ENCODE measurements around the gene NALCN.

NALCN gene

GRCh38 chr13:101433895-101434294, 17.6 kb upstream of the NALCN start:
- Histone ChIP-seq H2AFZ (ENCODE audit: low read depth, low read length) (no peak overlapping the region), H3K4me2 (ENCODE audit: low read length, poor library complexity, severe bottlenecking) (no peak overlapping the region), H3K27ac (ENCODE audit: low read length, poor library complexity, severe bottlenecking) (no peak overlapping the region), H3K14ac (ENCODE audit: low read length in 2 of 2) (no peak overlapping the region), H3K4me1 (ENCODE audit: control insufficient read depth, insufficient read depth, low read depth, low read length) (no peaks in the 10 kb centered on the region), H2BK12ac (ENCODE audit: low read length in 2 of 2) (no peak overlapping the region), H3K9me3 (ENCODE audit: control insufficient read depth, low read length) (no peaks in the 10 kb centered on the region), H4K91ac (ENCODE audit: low read length) (no peak overlapping the region), H3K4ac (ENCODE audit: low read depth in 1 of 2, low read length in 2 of 2) (no peak overlapping the region), H3K4me3 (ENCODE audit: insufficient read depth in 1 of 2, low read depth in 1 of 2, low read length in 2 of 2) (no peak overlapping the region), H3K18ac (ENCODE audit: low read depth in 1 of 2, low read length in 2 of 2) (no peak overlapping the region), H2BK120ac (ENCODE audit: low read depth, low read length) (no peak overlapping the region), H2BK15ac (ENCODE audit: low read depth, poor library complexity, severe bottlenecking) (no peak overlapping the region), H2AK5ac (ENCODE audit: low read length, severe bottlenecking) (no peak overlapping the region), H3K27me3 (ENCODE audit: control insufficient read depth in 1 of 2, insufficient read depth in 1 of 2, low read length in 2 of 2) (no peaks in the 10 kb centered on the region), H3K79me1 (replicated peaks; ENCODE audit: low read length, poor library complexity, severe bottlenecking) (no peaks in the 10 kb centered on the region), H3K9ac (ENCODE audit: low read length) (no peak overlapping the region), H2BK5ac (ENCODE audit: low read depth, low read length, poor library complexity, severe bottlenecking) (no peak overlapping the region), H3K23ac (ENCODE audit: low read length in 2 of 2) (no peak overlapping the region), H4K8ac (ENCODE audit: low read length) (no peak overlapping the region), H3K36me3 (ENCODE audit: control insufficient read depth in 1 of 2, insufficient read depth in 2 of 2, low read depth in 1 of 2, low read length in 2 of 2) (no peaks in the 10 kb centered on the region)
- DNase-seq = no peak

DNA sequence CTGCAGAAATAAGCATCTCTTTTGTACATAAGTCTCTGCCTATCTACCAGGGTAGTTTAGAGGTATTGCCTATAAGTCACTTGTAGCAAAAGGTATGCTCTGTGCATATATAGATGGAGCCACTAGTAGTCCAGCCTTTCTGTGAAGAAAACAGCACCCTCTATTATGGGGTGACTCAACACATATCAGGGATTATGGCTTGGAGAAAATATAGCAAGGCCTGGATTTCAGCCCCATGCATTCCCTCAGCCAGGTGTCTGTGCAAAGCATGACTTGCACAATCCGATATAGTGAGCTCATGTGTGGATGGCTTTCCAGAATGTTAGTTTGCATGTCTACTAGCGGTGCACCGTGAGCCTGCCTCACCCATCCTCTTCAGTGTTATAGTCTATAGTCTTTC, 13.4 kb upstream of the NALCN start:
- Histone ChIP-seq H3K9me3 (ENCODE audit: control insufficient read depth, low read length) (no peaks in the 10 kb centered on the region), H3K4me3 (ENCODE audit: insufficient read depth in 1 of 2, low read depth in 1 of 2, low read length in 2 of 2) (no peak overlapping the region)
- WGBS = 87% methylated on average over 3 of the region's 3 CpGs

DNA sequence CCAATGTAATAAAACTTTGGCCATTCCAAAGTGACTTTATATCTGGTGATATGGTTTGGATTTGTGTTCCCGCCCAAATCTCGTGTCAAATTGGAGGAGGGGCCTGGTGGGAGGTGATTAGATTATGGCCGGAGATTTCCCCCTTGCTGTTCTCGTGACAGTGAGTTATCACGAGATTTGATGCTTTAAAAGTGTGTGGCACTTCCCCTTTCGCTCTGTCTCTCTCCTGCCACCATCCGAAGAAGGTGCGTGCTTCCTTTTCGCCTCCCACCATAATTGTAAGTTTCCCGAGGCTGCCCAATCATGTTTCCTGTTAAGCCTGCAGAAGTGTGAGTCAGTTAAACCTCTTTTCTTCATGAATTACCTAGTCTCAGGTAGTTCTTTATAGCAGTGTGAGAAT, 9.3 kb upstream of the NALCN start:
- Histone ChIP-seq H2BK12ac (ENCODE audit: low read length in 2 of 2) (no peak overlapping the region), H2AK5ac (ENCODE audit: low read length, severe bottlenecking) (no peak overlapping the region), H2BK5ac (ENCODE audit: low read depth, low read length, poor library complexity, severe bottlenecking) (no peak overlapping the region), H3K27me3 (ENCODE audit: control insufficient read depth in 1 of 2, insufficient read depth in 1 of 2, low read length in 2 of 2) (no peaks in the 10 kb centered on the region), H4K8ac (ENCODE audit: low read length) (no peak overlapping the region), H3K27ac (ENCODE audit: low read length, poor library complexity, severe bottlenecking) (no peak overlapping the region), H2AFZ (ENCODE audit: low read depth, low read length) (no peak overlapping the region), H3K14ac (ENCODE audit: low read length in 2 of 2) (no peak overlapping the region), H2BK15ac (ENCODE audit: low read depth, poor library complexity, severe bottlenecking) (no peak overlapping the region), H3K9me3 (ENCODE audit: control insufficient read depth, low read length) (no peaks in the 10 kb centered on the region), H3K9ac (ENCODE audit: low read length) (no peak overlapping the region), H3K79me1 (replicated peaks; ENCODE audit: low read length, poor library complexity, severe bottlenecking) (no peaks in the 10 kb centered on the region), H3K4ac (ENCODE audit: low read depth in 1 of 2, low read length in 2 of 2) (no peak overlapping the region), H3K23ac (ENCODE audit: low read length in 2 of 2) (no peak overlapping the region), H3K36me3 (ENCODE audit: control insufficient read depth in 1 of 2, insufficient read depth in 2 of 2, low read depth in 1 of 2, low read length in 2 of 2) (no peaks in the 10 kb centered on the region), H3K4me3 (ENCODE audit: insufficient read depth in 1 of 2, low read depth in 1 of 2, low read length in 2 of 2) (no peak overlapping the region), H4K91ac (ENCODE audit: low read length) (no peak overlapping the region), H2BK120ac (ENCODE audit: low read depth, low read length) (no peak overlapping the region), H3K18ac (ENCODE audit: low read depth in 1 of 2, low read length in 2 of 2) (no peak overlapping the region), H3K4me1 (ENCODE audit: control insufficient read depth, insufficient read depth, low read depth, low read length) (no peaks in the 10 kb centered on the region), H3K4me2 (ENCODE audit: low read length, poor library complexity, severe bottlenecking) (no peak overlapping the region)
- 80% methylated on average over 10 of the region's 10 CpGs for WGBS
- DNase-seq = no peak

More for the DNA sequence above, 13.4 kb upstream of the NALCN start:
- no peaks in the 10 kb centered on the region for H3K79me1 ChIP-seq (replicated peaks; ENCODE audit: low read length, poor library complexity, severe bottlenecking)
- H3K4me2 ChIP-seq (ENCODE audit: low read length, poor library complexity, severe bottlenecking) = no peak overlapping the region
- H3K4ac ChIP-seq (ENCODE audit: low read depth in 1 of 2, low read length in 2 of 2) = no peak overlapping the region
- DNase-seq = no peak
- no peak overlapping the region for H3K18ac ChIP-seq (ENCODE audit: low read depth in 1 of 2, low read length in 2 of 2)
- no peak overlapping the region for H3K14ac ChIP-seq (ENCODE audit: low read length in 2 of 2)
- no peak overlapping the region for H2BK120ac ChIP-seq (ENCODE audit: low read depth, low read length)
- no peak overlapping the region for H3K23ac ChIP-seq (ENCODE audit: low read length in 2 of 2)
- no peaks in the 10 kb centered on the region for H3K36me3 ChIP-seq (ENCODE audit: control insufficient read depth in 1 of 2, insufficient read depth in 2 of 2, low read depth in 1 of 2, low read length in 2 of 2)
- H2BK15ac ChIP-seq (ENCODE audit: low read depth, poor library complexity, severe bottlenecking) = no peak overlapping the region
- no peak overlapping the region for H2AFZ ChIP-seq (ENCODE audit: low read depth, low read length)
- no peak overlapping the region for H3K9ac ChIP-seq (ENCODE audit: low read length)
- H3K27ac ChIP-seq (ENCODE audit: low read length, poor library complexity, severe bottlenecking) = no peak overlapping the region
- no peak overlapping the region for H2AK5ac ChIP-seq (ENCODE audit: low read length, severe bottlenecking)
- H3K27me3 ChIP-seq (ENCODE audit: control insufficient read depth in 1 of 2, insufficient read depth in 1 of 2, low read length in 2 of 2) = no peaks in the 10 kb centered on the region
- no peak overlapping the region for H2BK12ac ChIP-seq (ENCODE audit: low read length in 2 of 2)
- no peak overlapping the region for H4K91ac ChIP-seq (ENCODE audit: low read length)
- no peak overlapping the region for H2BK5ac ChIP-seq (ENCODE audit: low read depth, low read length, poor library complexity, severe bottlenecking)
- H3K4me1 ChIP-seq (ENCODE audit: control insufficient read depth, insufficient read depth, low read depth, low read length) = no peaks in the 10 kb centered on the region
- H4K8ac ChIP-seq (ENCODE audit: low read length) = no peak overlapping the region

- no peak overlapping the region for H2BK5ac ChIP-seq (ENCODE audit: low read depth, low read length, poor library complexity, severe bottlenecking)
- H3K14ac ChIP-seq (ENCODE audit: low read length in 2 of 2) = no peak overlapping the region
- no peaks in the 10 kb centered on the region for H3K4me1 ChIP-seq (ENCODE audit: control insufficient read depth, insufficient read depth, low read depth, low read length)
- no peak overlapping the region for H2AFZ ChIP-seq (ENCODE audit: low read depth, low read length)
- no peaks in the 10 kb centered on the region for H3K27me3 ChIP-seq (ENCODE audit: control insufficient read depth in 1 of 2, insufficient read depth in 1 of 2, low read length in 2 of 2)
- H2BK12ac ChIP-seq (ENCODE audit: low read length in 2 of 2) = peak overlapping the region in 1 of 2 experiments; percentile 25
- no peak overlapping the region for H4K91ac ChIP-seq (ENCODE audit: low read length)
- H3K79me1 ChIP-seq (replicated peaks; ENCODE audit: low read length, poor library complexity, severe bottlenecking) = no peaks in the 10 kb centered on the region
- H3K9me3 ChIP-seq (ENCODE audit: control insufficient read depth, low read length) = no peaks in the 10 kb centered on the region
- H4K8ac ChIP-seq (ENCODE audit: low read length) = no peak overlapping the region
- no peak overlapping the region for H3K4ac ChIP-seq (ENCODE audit: low read depth in 1 of 2, low read length in 2 of 2)
- H3K18ac ChIP-seq (ENCODE audit: low read depth in 1 of 2, low read length in 2 of 2) = no peak overlapping the region
- no peak overlapping the region for H3K27ac ChIP-seq (ENCODE audit: low read length, poor library complexity, severe bottlenecking)
- H2AK5ac ChIP-seq (ENCODE audit: low read length, severe bottlenecking) = no peak overlapping the region
- no peak overlapping the region for H2BK15ac ChIP-seq (ENCODE audit: low read depth, poor library complexity, severe bottlenecking)
- no peak overlapping the region for H3K4me3 ChIP-seq (ENCODE audit: insufficient read depth in 1 of 2, low read depth in 1 of 2, low read length in 2 of 2)
- WGBS = 96% methylated on average over 3 of the region's 3 CpGs
- no peak overlapping the region for H3K23ac ChIP-seq (ENCODE audit: low read length in 2 of 2)
- no peak overlapping the region for H2BK120ac ChIP-seq (ENCODE audit: low read depth, low read length)
- H3K4me2 ChIP-seq (ENCODE audit: low read length, poor library complexity, severe bottlenecking) = no peak overlapping the region
- no peak overlapping the region for H3K9ac ChIP-seq (ENCODE audit: low read length)
- H3K36me3 ChIP-seq (ENCODE audit: control insufficient read depth in 1 of 2, insufficient read depth in 2 of 2, low read depth in 1 of 2, low read length in 2 of 2) = no peaks in the 10 kb centered on the region
- DNase-seq = no peak
Observed at GRCh38 chr13:101425156-101425471, 8.8 kb upstream of the NALCN start.

All from mesenchymal stem cell (in vitro differentiated cells and primary cell).